GM23248 (cell line): ENCODE results near the gene IGFBP3.

Experiments used
- EZH2 ChIP-seq: fragments of 200-600 bp; sonication (generic); IDR thresholded peaks from 2 replicates; pipeline ENCODE4 v1.6.1; 2018; ENCODE audit warnings: antibody characterized with exemption, mild to moderate bottlenecking; ENCODE audit not compliant: insufficient read depth, poor library complexity, severe bottlenecking
- EZH2phosphoT487 ChIP-seq: fragments of 200-600 bp; sonication (generic); IDR thresholded peaks from 2 replicates; pipeline ENCODE4 v1.6.1; 2018; ENCODE audit warnings: antibody characterized with exemption, moderate library complexity, mild to moderate bottlenecking, low read depth; ENCODE audit not compliant: insufficient read depth

DNA sequence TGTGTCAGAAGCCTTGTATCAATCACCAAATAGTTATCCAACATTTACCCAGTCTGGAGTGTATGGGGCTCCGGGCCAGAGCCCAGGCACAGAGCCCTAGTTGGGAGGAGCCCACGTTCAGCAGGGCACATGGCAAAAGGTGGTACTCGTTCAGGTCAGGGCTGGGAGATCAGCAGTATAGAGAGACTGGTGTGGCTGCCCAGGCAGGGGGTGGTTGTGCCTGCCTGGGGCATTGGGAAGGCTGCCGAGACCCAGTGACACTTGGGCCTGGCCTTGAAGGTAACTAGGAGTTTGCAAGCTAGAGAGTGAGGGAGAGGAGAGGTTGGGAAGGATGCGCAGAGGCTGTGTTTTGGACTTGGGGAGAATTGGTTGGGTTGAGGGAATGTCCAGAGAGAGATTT lies 48.9 kb upstream of the IGFBP3 start:
- TF ChIP-seq EZH2 (no peak), EZH2phosphoT487 (no peak)
